Forelimb muscle (tissue), 1 donor: ENCODE results near the gene VN1R2. TPM values are rescaled to one million over a fixed set of nuclear protein-coding genes. Genes with fewer than 3 reads are reported as not detected.
"Not testable (repeated sequence)": the region's sequence is repeated elsewhere in the genome, so short reads cannot be mapped to it uniquely, and the experiment has no call there.

Experiments used
- DNase-seq: peaks from one replicate; pipeline ENCODE4 v3.0.0-alpha.2; 2013; ENCODE audit warnings: low read depth
- polyA plus RNA-seq: library from polyadenylated mRNA; unstranded; fragments of 120-200 nt; gene quantifications from one replicate; pipeline ENCODE4 v1.2.1, GENCODE V29; 2013; ENCODE audit not compliant: insufficient read length

The VN1R2 gene
- not detected for polyA plus RNA-seq

- not testable (repeated sequence) for DNase-seq
Measured at GRCh38 chr19:53257715-53258342, at the start of gene VN1R2. TSS of gene VN1R2 (plus strand) at chr19:53258292. CDS start at chr19:53258376, 84 bp downstream.

GRCh38 chr19:53211554-53211953, 46.5 kb upstream of the VN1R2 start:
- not testable (repeated sequence) for DNase-seq

DNA sequence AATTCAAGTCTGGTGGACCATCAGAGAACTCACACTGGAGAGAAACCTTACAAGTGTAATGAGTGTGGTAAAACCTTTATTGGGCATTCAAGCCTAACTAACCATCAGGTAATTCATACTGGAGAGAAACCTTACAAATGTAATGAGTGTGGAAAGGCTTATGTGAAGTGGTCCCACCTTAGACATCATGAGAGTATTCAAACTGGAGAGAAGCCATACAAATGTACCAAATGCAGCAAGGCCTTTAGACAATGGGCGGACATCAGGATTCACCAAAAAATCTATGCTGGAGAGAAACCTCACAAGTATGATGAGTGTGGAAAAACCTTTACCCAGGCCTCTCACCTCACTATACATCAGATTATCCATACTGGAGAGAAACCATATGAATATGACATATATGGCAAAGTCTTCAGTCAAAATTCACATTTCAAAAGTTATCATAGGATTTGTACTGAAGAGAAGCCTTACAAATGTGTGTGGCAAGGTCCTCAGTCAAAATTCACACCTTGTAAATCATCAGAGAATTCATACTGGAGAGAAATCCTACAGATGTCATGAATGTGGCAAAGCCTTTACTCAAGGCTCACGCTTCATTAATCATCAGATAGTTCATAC, 45.3 kb upstream of the VN1R2 start:
- DNase-seq, result no peak

GRCh38 chr19:53222716-53223115, 35.4 kb upstream of the VN1R2 start:
- DNase-seq, result not testable (repeated sequence)

DNA sequence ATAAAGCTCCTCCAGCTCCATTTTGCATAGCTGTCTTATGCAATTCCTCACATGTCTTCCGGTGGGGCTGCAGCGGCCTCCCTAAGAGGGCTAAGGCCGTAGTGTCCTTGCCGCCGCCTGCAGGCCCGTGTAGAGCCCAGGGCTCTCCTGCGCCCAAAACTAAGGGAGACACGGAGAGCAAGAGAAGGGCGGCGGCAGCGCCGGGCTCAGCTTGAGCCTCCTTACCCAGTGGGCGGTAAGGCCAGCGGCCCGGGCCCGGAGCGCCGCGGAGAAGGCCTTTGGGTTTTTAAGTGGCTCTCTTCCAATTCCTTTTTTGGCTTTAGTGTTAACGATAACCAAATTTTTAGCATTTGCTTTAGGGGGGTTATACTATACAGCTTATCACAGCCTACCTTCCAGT, 33.5 kb upstream of the VN1R2 start:
- no peak for DNase-seq

- no peak for DNase-seq
Measured at GRCh38 chr19:53237114-53237777, 20.8 kb upstream of the VN1R2 start.

GRCh38 chr19:53246498-53246897, 11.6 kb upstream of the VN1R2 start:
- no peak for DNase-seq

DNA sequence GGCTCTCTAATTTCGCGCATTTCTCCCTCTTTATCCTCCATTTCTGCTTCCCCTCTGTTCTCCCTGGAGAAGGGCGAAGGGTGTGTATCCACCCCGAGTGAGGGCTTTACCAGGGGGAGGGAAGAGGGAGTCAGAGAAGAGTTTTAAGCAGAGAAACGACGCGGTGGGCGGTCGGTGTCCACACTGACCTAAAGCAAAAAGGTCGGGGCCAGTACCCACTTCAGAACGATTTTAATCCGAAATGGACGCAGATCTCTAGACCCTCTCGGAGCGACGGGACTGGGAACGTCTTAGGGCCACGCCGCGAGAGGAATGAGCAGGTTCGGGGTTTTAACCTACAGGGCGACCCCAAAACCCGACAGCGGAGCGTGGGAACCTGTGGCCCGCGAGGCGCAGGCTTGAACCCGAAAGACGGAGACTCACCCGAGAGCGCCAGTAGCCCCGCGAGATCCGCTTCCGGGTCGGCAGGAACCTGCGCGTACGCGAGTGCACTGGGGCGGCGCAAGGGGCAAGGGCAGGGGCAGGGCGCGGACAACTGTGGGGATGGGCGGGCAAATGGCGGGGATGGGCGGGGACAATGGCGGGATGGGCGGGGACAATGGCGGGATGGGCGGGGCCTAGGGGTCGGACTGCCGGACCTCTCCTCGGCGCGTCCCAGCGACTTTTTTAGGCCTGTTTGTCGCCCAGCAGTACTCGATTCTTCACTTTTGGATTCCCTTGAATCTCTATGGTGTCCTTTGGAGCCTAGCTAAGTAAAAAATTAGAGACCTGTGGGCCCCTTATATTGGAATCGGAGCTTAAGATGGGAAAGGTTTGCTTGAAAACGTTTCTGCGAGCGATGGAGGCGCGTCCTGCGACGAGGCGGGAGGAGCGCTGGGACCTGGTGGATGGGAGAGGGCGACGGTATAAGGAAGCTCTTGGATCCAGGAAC, 3.4 kb upstream of the VN1R2 start, which contains the start of gene ZNF677:
Gene ZNF677, minus strand, starts transcription at position 463 of the 931 bp plus-strand sequence. CDS start 3,323 bp downstream, outside the sequence.
- DNase-seq, result no peak

GRCh38 chr19:53267623-53268022, 9.5 kb downstream of the VN1R2 start, which contains the start of gene VN1R4:
TSS of gene VN1R4 (minus strand) at chr19:53267723. CDS start at chr19:53267665, 58 bp downstream.
- not testable (repeated sequence) for DNase-seq

GRCh38 chr19:53269861-53270260, 11.8 kb downstream of the VN1R2 start:
- DNase-seq, result not testable (repeated sequence)

DNA sequence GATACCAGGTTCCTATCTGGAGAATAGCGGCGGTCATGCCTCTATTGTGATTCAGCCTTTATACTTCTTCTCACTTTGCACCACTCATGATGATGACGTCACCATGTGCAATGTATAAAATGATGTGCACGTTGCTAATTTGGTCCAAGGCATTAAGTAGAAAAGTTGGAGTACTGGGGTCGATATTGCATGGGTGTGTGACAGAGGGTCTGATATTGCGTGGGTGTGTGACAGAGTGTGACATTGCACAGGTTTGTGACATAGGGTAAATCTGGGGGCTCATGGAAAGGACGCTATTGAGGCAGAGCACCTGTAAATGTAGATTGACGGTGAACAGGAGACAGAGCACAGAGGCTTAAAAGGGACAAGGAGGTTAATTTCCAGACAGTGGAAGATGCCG, 14.0 kb downstream of the VN1R2 start:
- DNase-seq, result no peak

GRCh38 chr19:53275480-53275879, 17.4 kb downstream of the VN1R2 start:
- no peak for DNase-seq

DNA sequence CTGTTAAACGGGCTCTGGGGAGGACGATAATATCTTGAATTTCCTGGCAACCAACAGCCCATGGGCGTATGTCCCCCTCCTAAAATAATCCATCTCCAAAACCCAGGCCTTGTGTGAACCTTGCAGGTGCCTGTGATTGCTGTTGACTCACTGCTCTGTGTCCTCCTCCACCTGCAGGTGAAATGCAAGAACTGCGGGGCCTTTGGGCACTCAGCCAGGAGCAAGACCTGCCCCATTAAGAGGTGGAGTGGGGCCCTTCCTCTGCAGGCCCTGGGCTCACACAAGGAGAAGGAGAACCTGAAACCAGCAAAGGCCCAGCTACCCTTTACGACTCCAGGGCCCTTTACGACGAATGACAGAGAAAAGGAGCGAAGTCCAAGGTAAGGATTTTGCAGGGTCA, 23.9 kb downstream of the VN1R2 start:
- DNase-seq, result not testable (repeated sequence)

DNA sequence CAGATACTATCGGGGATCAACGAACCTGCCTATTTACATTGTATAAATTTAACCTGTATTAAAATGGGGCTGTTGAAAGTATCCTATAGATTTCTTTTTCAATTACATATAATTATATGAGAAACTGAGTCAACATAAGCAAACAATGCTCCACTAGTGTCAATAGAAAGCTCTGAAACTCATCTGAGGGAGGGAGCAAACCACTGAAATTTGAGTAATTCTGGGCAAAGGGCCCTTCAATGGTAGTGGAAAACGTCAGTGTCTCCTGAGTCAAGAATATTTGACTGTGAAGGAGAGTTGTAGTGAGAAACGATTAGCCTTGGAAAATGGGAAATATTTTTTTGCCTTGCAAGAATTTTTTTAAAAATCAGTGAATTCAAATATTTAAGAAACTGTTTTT, 27.0 kb downstream of the VN1R2 start:
- DNase-seq, result no peak

GRCh38 chr19:53290758-53291549, 32.9 kb downstream of the VN1R2 start:
- no peak for DNase-seq

GRCh38 chr19:53294786-53295441, 36.8 kb downstream of the VN1R2 start:
- no peak for DNase-seq

DNA sequence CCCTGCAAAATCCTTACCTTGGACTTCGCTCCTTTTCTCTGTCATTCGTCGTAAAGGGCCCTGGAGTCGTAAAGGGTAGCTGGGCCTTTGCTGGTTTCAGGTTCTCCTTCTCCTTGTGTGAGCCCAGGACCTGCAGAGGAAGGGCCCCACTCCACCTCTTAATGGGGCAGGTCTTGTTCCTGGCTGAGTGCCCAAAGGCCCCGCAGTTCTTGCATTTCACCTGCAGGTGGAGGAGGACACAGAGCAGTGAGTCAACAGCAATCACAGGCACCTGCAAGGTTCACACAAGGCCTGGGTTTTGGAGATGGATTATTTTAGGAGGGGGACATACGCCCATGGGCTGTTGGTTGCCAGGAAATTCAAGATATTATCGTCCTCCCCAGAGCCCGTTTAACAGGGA, 43.2 kb downstream of the VN1R2 start:
- DNase-seq, result not testable (repeated sequence)

DNA sequence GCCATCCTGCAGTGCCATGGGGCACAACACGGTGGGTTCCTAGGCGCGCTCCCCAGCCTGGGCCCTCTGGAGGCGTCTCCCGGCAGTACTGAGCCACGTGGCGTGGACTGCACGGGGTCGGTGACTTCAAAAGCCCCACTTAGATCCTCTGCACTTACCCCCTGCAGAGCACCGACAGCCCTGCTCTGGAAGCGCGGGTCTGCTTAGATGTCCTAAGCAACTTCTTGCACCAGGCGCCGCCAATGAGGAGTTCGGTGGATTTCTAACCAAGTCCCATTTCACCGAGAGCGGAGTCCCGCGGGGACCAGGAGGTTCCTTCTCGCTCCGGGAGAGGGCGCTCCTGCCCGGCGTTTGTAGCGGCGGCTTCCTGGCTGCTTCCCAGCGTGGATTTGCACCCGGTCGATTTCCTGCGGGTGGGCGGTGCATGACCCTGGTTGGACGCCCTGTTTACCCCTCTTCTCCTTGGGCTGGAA, 50.3 kb downstream of the VN1R2 start:
- no peak for DNase-seq
